Coronary artery (tissue), 2 donors: ENCODE measurements around the gene PLPP1.
A peak's percentile ranks its signal among the peaks of the same experiment; 100 is the strongest.

Experiments used
- DNase-seq: peaks from one replicate; pipeline ENCODE4 v3.0.0-alpha.2; 2017; ENCODE audit warnings: low spot score
- H3K27ac ChIP-seq, 2 donors: fragments of 200-600 bp; sonication (generic); one replicate each; pipeline ENCODE4 v1.5.1; 2016 to 2019
- H3K4me3 ChIP-seq: fragments of 200-600 bp; sonication (generic); 2 replicates; pipeline ENCODE4 v1.5.1; 2016; ENCODE audit warnings: mild to moderate bottlenecking, moderate library complexity
- CTCF ChIP-seq: fragments of 200-600 bp; sonication (generic); IDR thresholded peaks from one replicate; pipeline ENCODE4 v1.5.1; 2019; ENCODE audit warnings: antibody characterized with exemption

The PLPP1 gene

GRCh38 chr5:55454282-55454681, 80.5 kb downstream of the PLPP1 start:
- Histone ChIP-seq H3K27ac (peak overlapping the region; percentile 23 to 37), H3K4me3 (no peak overlapping the region)
- no peak for DNase-seq
- TF ChIP-seq CTCF: no peak

- Histone ChIP-seq H3K4me3 (no peak overlapping the region), H3K27ac (no peak overlapping the region)
- no peak for TF ChIP-seq CTCF
- DNase-seq: no peak
Measured at GRCh38 chr5:55453211-55453610, 81.6 kb downstream of the PLPP1 start.

- H3K27ac ChIP-seq: no peak overlapping the region
- DNase-seq: no peak
- no peak for TF ChIP-seq CTCF
- H3K4me3 ChIP-seq: no peak overlapping the region
Measured at GRCh38 chr5:55451976-55452375, 82.8 kb downstream of the PLPP1 start.

GRCh38 chr5:55450050-55450765, 84.6 kb downstream of the PLPP1 start:
- no peak overlapping the region for H3K4me3 ChIP-seq
- no peak for DNase-seq
- TF ChIP-seq CTCF: no peak
- H3K27ac ChIP-seq: peak overlapping the region in 1 of 2 donors; percentile 32

- peak overlapping the region; percentile 37 to 50 for H3K27ac ChIP-seq
- TF ChIP-seq CTCF: no peak
Measured at GRCh38 chr5:55446640-55447351, 88.0 kb downstream of the PLPP1 start.

GRCh38 chr5:55445791-55446190, 89.0 kb downstream of the PLPP1 start:
- no peak for TF ChIP-seq CTCF
- no peak for DNase-seq
- Histone ChIP-seq H3K4me3 (no peak overlapping the region), H3K27ac (no peak overlapping the region)

More at GRCh38 chr5:55446640-55447351, 88.0 kb downstream of the PLPP1 start:
- H3K4me3 ChIP-seq: no peak overlapping the region
- DNase-seq: no peak

- no peak for TF ChIP-seq CTCF
- H3K27ac ChIP-seq: no peak overlapping the region
- no peak overlapping the region for H3K4me3 ChIP-seq
- no peak for DNase-seq
Measured at GRCh38 chr5:55441954-55442353, 92.8 kb downstream of the PLPP1 start.
